DOHH2 (cell line): Measurements from ENCODE around the gene DLST.
"Not testable (repeated sequence)": the region's sequence is repeated elsewhere in the genome, so short reads cannot be mapped to it uniquely, and the experiment has no call there.

ENCODE experiments used
- CTCF ChIP-seq: fragments of 200-600 bp; sonication (generic); IDR thresholded peaks from one replicate; pipeline ENCODE4 v1.5.1; 2014; ENCODE audit warnings: antibody characterized with exemption, mild to moderate bottlenecking, low read depth, low read length; ENCODE audit not compliant: poor library complexity, severe bottlenecking
- EZH2phosphoT487 ChIP-seq: fragments of 200-600 bp; sonication (generic); IDR thresholded peaks from 2 replicates; pipeline ENCODE4 v1.6.1; 2017; ENCODE audit warnings: borderline replicate concordance, mild to moderate bottlenecking, antibody characterized with exemption, low read length, moderate library complexity, mixed read lengths

GRCh38 chr14:74931744-74932143, 50.0 kb downstream of the DLST start:
- TF ChIP-seq CTCF, EZH2phosphoT487: not testable (repeated sequence)
